Astrocyte of the cerebellum (primary cell): ENCODE measurements around the gene CCDC73.

Experiments
- DNase-seq: peaks from one replicate; pipeline ENCODE4 v3.0.0-alpha.2; 2011; ENCODE audit warnings: low read depth
- H3K4me3 ChIP-seq: 2 replicates; pipeline ENCODE4 v1.5.1; 2011; ENCODE audit warnings: mild to moderate bottlenecking, low read depth, low read length, moderate library complexity
- in situ Hi-C: cut with HindIII; loops from 2 replicates; pipeline ENCODE4 v1.10.0; 2017; ENCODE audit warnings: low sequenced_read_pairs
- TF ChIP-seq, protein P1 (sequence below): IDR thresholded peaks from 2 replicates; pipeline ENCODE4 v1.5.1; 2012; ENCODE audit warnings: low read length, low read depth, moderate library complexity, mild to moderate bottlenecking; ENCODE audit errors: missing control alignments

Gene CCDC73

DNA sequence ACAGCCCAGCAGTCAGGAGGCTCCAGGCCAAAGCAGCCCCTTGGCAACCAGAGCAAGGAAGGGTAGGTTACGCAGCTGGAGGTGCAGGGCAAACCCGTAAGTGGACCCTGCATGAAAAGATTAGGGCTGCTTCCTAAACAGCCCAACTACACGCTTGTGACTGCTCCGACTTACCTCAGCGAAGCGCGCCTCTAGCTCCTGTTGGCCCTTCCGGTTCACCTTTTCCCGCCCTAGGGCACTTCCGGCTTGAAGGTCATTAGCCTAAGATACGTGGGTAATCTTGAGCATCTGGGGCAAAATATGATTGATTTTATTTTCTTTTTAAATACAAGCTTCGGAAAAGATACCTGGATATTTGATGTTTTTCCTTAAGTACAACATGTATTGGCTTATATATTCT, at the start of gene CCDC73:
Gene CCDC73 (minus strand): TSS at position 224 of the 400 bp plus-strand sequence. CDS start 34,419 bp downstream, outside the sequence.
- DNase-seq: no peak
- TF ChIP-seq, protein P1, sequence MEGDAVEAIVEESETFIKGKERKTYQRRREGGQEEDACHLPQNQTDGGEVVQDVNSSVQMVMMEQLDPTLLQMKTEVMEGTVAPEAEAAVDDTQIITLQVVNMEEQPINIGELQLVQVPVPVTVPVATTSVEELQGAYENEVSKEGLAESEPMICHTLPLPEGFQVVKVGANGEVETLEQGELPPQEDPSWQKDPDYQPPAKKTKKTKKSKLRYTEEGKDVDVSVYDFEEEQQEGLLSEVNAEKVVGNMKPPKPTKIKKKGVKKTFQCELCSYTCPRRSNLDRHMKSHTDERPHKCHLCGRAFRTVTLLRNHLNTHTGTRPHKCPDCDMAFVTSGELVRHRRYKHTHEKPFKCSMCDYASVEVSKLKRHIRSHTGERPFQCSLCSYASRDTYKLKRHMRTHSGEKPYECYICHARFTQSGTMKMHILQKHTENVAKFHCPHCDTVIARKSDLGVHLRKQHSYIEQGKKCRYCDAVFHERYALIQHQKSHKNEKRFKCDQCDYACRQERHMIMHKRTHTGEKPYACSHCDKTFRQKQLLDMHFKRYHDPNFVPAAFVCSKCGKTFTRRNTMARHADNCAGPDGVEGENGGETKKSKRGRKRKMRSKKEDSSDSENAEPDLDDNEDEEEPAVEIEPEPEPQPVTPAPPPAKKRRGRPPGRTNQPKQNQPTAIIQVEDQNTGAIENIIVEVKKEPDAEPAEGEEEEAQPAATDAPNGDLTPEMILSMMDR: no peak
- in situ Hi-C loops: no loop called here
- H3K4me3 ChIP-seq: no peak within 1 kb of the TSS

- DNase-seq: no peak
- TF ChIP-seq, protein P1: no peak
- in situ Hi-C loops: no loop called here
- H3K4me3 ChIP-seq: no peak overlapping the region
Measured at GRCh38 chr11:32843544-32843943, 49.1 kb upstream of the CCDC73 start.

- DNase-seq: no peak
- in situ Hi-C loops: no loop called here
- TF ChIP-seq, protein P1: no peak
- no peak overlapping the region for H3K4me3 ChIP-seq
Measured at GRCh38 chr11:32840587-32840986, 46.1 kb upstream of the CCDC73 start.

DNA sequence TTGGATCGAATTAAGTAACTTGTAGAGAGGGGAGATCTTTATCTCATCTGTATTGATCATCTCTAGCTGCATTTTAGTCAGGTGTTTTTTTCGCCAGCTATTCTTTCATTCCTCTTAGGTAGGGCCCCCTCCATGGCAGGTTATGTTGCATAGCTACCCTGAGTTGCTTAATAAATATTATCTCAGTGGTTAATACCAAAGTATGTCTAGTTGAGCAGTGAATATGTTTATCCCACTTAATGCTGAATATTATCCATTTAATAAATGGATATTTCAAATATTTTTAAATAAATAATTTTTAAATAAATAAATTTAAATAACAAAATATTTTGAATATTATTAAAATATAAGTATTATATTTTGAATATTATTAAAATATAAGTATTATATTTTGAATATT, 44.8 kb upstream of the CCDC73 start:
- TF ChIP-seq, protein P1: no peak
- no peak overlapping the region for H3K4me3 ChIP-seq
- no peak for DNase-seq
- in situ Hi-C loops: no loop called here

DNA sequence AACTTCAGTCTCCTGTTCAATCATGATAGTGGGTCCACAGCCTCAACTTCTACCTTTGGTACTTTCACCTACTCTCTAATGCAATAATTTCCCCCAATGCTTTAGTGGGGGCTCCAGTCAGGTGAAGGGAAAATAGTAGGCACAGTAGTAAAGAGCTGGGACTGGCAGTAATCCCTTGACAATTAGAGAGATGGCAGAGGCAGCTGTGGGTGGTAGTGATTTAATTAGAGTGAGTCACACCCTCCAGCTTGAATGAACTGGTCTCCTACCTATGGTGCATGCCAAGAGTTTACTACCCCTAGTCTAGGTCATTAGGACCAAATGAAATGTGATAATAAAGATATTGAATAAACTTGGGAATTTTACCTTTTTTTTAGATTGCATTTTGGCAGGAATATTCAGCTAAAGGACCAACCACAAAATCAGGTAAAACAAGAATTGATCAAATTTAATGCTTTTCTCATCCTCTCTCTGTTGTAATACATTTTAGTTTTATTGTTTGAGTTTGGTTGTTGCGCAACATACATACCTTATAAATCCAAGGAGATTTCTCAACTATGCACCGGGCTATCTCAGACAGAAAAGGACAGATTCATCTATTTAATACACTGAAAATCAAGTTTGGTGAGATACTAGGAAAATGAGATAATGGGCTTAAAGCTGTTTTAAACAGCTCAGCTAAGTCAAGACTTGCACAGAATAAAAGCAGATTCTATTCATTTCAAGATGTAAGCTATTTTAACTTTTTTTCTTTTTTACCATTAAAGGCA, 44.2 kb upstream of the CCDC73 start:
- in situ Hi-C loops: no loop called here
- TF ChIP-seq, protein P1: no peak
- no peak for DNase-seq
- no peak overlapping the region for H3K4me3 ChIP-seq

GRCh38 chr11:32836946-32837345, 42.5 kb upstream of the CCDC73 start:
- in situ Hi-C loops: no loop called here

More at GRCh38 chr11:32836946-32837345, 42.5 kb upstream of the CCDC73 start:
- no peak for DNase-seq
- H3K4me3 ChIP-seq: no peak overlapping the region
- TF ChIP-seq, protein P1: no peak
